IMR-90 (cell line): ENCODE results near the gene DMXL1. TPM values are rescaled to one million over a fixed set of nuclear protein-coding genes. Genes with fewer than 3 reads are reported as not detected.

Source experiments
- ATAC-seq: fragments of 200-7000 bp; cut with Tn5 transposase; 2 replicates; pipeline ENCODE4 v1.9.1; 2020; ENCODE audit warnings: low read depth, mild to moderate bottlenecking, moderate library complexity
- BruUV-seq: library from RNA; stranded (reverse); fragments of 400-500 nt; replicated peaks from 2 replicates; lab custom pipeline; 2021; lab: Mats Ljungman, UMichigan
- CTCF ChIA-PET: fragments of 300-600 bp; formaldehyde crosslinking; extraction: SDS; loops from one replicate; lab custom pipeline; 2021; ENCODE audit warnings: antibody characterized with exemption; lab: Yijun Ruan, JAX
- POLR2A ChIA-PET: fragments of 300-600 bp; sonication (Branson Sonifier 250); formaldehyde crosslinking; loops from one replicate; lab custom pipeline; 2022; ENCODE audit warnings: antibody characterized with exemption; ENCODE audit not compliant: unreplicated experiment; lab: Charles Lee
- DNase-seq: peaks from one replicate; pipeline ENCODE4 v3.0.0; 2013
- H2AFZ ChIP-seq: replicated peaks from 2 replicates; pipeline ENCODE3; 2013; ENCODE audit warnings: low read length, mild to moderate bottlenecking; ENCODE audit not compliant: poor library complexity
- H2AK5ac ChIP-seq: 2 replicates; pipeline ENCODE4 v1.6.1; 2013; ENCODE audit warnings: low read depth, low read length, inconsistent platforms
- H2AK9ac ChIP-seq: replicated peaks from 2 replicates; pipeline ENCODE3; 2013; ENCODE audit warnings: mild to moderate bottlenecking, low read depth, low read length, moderate library complexity; ENCODE audit not compliant: poor library complexity
- H2BK120ac ChIP-seq: 2 replicates; pipeline ENCODE4 v1.6.1; 2013; ENCODE audit warnings: low read depth, low read length, inconsistent platforms
- H2BK15ac ChIP-seq: 3 replicates; pipeline ENCODE4 v1.6.1; 2013; ENCODE audit warnings: low read depth, low read length, inconsistent platforms
- H2BK20ac ChIP-seq: 2 replicates; pipeline ENCODE4 v1.6.1; 2013; ENCODE audit warnings: low read depth, mild to moderate bottlenecking, inconsistent platforms, low read length, moderate library complexity
- H2BK5ac ChIP-seq: 2 replicates; pipeline ENCODE4 v1.6.1; 2013; ENCODE audit warnings: mild to moderate bottlenecking, low read depth, low read length, inconsistent platforms; ENCODE audit not compliant: poor library complexity, severe bottlenecking
- H3K14ac ChIP-seq: replicated peaks from 2 replicates; pipeline ENCODE4 v1.6.1; 2013; ENCODE audit warnings: low read depth, low read length, inconsistent platforms
- H3K18ac ChIP-seq: 2 replicates; pipeline ENCODE4 v1.6.1; 2013; ENCODE audit warnings: low read depth, low read length, control low read depth
- H3K23ac ChIP-seq: 2 replicates; pipeline ENCODE4 v1.6.1; 2013; ENCODE audit warnings: low read depth, low read length, inconsistent platforms
- H3K27ac ChIP-seq: 2 replicates; pipeline ENCODE4 v1.5.1; 2013; ENCODE audit warnings: mild to moderate bottlenecking, control low read depth, low read length; ENCODE audit not compliant: insufficient read depth
- H3K27me3 ChIP-seq: 2 replicates; pipeline ENCODE4 v1.6.1; 2013; ENCODE audit warnings: low read length; ENCODE audit not compliant: control insufficient read depth, insufficient read depth
- H3K36me3 ChIP-seq: 2 replicates; pipeline ENCODE4 v1.6.1; 2013; ENCODE audit warnings: low read length, mixed read lengths; ENCODE audit not compliant: control insufficient read depth, insufficient read depth
- H3K4ac ChIP-seq: 2 replicates; pipeline ENCODE4 v1.6.1; 2013; ENCODE audit warnings: low read depth, low read length, inconsistent platforms
- H3K4me1 ChIP-seq: 2 replicates; pipeline ENCODE4 v1.6.1; 2013; ENCODE audit warnings: low read length, mixed read lengths; ENCODE audit not compliant: control insufficient read depth, insufficient read depth
- H3K4me2 ChIP-seq: 2 replicates; pipeline ENCODE4 v1.6.1; 2013; ENCODE audit warnings: low read depth, mild to moderate bottlenecking, control low read depth, low read length, moderate library complexity
- H3K4me3 ChIP-seq: 2 replicates; pipeline ENCODE4 v1.5.1; 2013; ENCODE audit warnings: low read depth, mild to moderate bottlenecking, control low read depth, low read length, moderate library complexity; ENCODE audit not compliant: insufficient read depth
- H3K56ac ChIP-seq: 2 replicates; pipeline ENCODE4 v1.6.1; 2013; ENCODE audit warnings: low read length, inconsistent platforms; ENCODE audit not compliant: insufficient read depth; ENCODE audit errors: extremely low read depth
- H3K79me1 ChIP-seq, 2 experiments: 2 replicates each; pipeline ENCODE4 v1.6.1; 2013; ENCODE audit warnings: low read length in 2 of 2, inconsistent platforms in 1 of 2, low read depth in 1 of 2
- H3K9ac ChIP-seq: 2 replicates; pipeline ENCODE4 v1.6.1; 2013; ENCODE audit warnings: low read depth, low read length, control low read depth
- H3K9me1 ChIP-seq: 2 replicates; pipeline ENCODE4 v1.6.1; 2013; ENCODE audit warnings: low read length, inconsistent platforms; ENCODE audit not compliant: insufficient read depth
- H3K9me3 ChIP-seq: 2 replicates; pipeline ENCODE4 v1.6.1; 2013; ENCODE audit warnings: low read length; ENCODE audit not compliant: control insufficient read depth, insufficient read depth
- H4K20me1 ChIP-seq: 2 replicates; pipeline ENCODE4 v1.6.1; 2013; ENCODE audit warnings: low read length, inconsistent platforms; ENCODE audit not compliant: insufficient read depth
- H4K5ac ChIP-seq: 2 replicates; pipeline ENCODE4 v1.6.1; 2013; ENCODE audit warnings: mild to moderate bottlenecking, low read depth, low read length, control low read depth
- H4K8ac ChIP-seq, 2 experiments: 2 replicates each; pipeline ENCODE4 v1.6.1; 2013; ENCODE audit warnings: low read depth in 2 of 2, low read length in 2 of 2, control low read depth in 1 of 2, inconsistent platforms in 1 of 2
- H4K91ac ChIP-seq: 2 replicates; pipeline ENCODE4 v1.6.1; 2013; ENCODE audit warnings: low read depth, low read length, inconsistent platforms; ENCODE audit not compliant: insufficient read depth
- CTCF ChIP-seq: conservative IDR thresholded peaks from 2 replicates; pipeline ENCODE4 v1.5.1; 2012; ENCODE audit warnings: mild to moderate bottlenecking, low read depth, low read length, improper control_type of control experiment
- MAZ ChIP-seq: IDR thresholded peaks from 2 replicates; pipeline ENCODE4 v1.6.1; 2012; ENCODE audit warnings: low read depth, mild to moderate bottlenecking, low read length, improper control_type of control experiment, moderate library complexity, borderline replicate concordance
- MXI1 ChIP-seq: IDR thresholded peaks from 2 replicates; pipeline ENCODE4 v1.6.1; 2012; ENCODE audit warnings: low read depth, mild to moderate bottlenecking, low read length, moderate library complexity, borderline replicate concordance
- POLR2A ChIP-seq: IDR thresholded peaks from 2 replicates; pipeline ENCODE4 v1.6.1; 2012; ENCODE audit warnings: mild to moderate bottlenecking, low read depth, low read length
- RAD21 ChIP-seq: IDR thresholded peaks from 2 replicates; pipeline ENCODE4 v1.6.1; 2012; ENCODE audit warnings: low read length, improper control_type of control experiment
- RFX5 ChIP-seq: IDR thresholded peaks from 2 replicates; pipeline ENCODE4 v1.8.0; 2012; ENCODE audit warnings: low read depth, mild to moderate bottlenecking, low read length, moderate library complexity
- WGBS, 2 experiments: methylation state at CpG; one replicate each; pipeline versions ENCODE4 v1.1.5 to v1.1.7; 2013; ENCODE audit warnings: missing lambda C conversion rate in 2 of 2; ENCODE audit not compliant: insufficient read length in 1 of 2; ENCODE audit errors: extremely low coverage in 2 of 2; 5-methylcytosine and 5-hydroxymethylcytosine counted together
- dilution Hi-C: fragments of 300-500 bp; cut with HindIII; formaldehyde crosslinking; loops from one replicate; pipeline ENCODE4 v1.14.3; 2018; ENCODE audit warnings: low sequenced_read_pairs; ENCODE audit not compliant: unreplicated experiment
- in situ Hi-C: fragments of 300-500 bp; cut with MboI; formaldehyde crosslinking; loops from 3 replicates; pipeline ENCODE4 v1.14.3; 2019; ENCODE audit warnings: low sequenced_read_pairs, inconsistent platforms, mixed read lengths
- intact Hi-C: fragments of 100-400 bp; cut with micrococcal nuclease; formaldehyde crosslinking; loops from 2 replicates; pipeline ENCODE4 v1.10.0; 2022
- polyA plus RNA-seq, 3 experiments: library from polyadenylated mRNA; depleted of rRNA; stranded (reverse); fragments of >200 nt; gene quantifications; 2 replicates each; pipeline ENCODE4 v1.2.3, GENCODE V29; 2012; ENCODE audit warnings: low replicate concordance in 1 of 3
- total RNA-seq: library from RNA; depleted of rRNA; stranded (reverse); fragments of >200 nt; gene quantifications from 2 replicates; pipeline ENCODE4 v1.2.3, GENCODE V29; 2012

DMXL1 gene
- total and polyA plus RNA-seq, 2 of the 4 experiments (the other 2 are of a cell fraction), result 8.1 to 21.5 TPM

- Histone ChIP-seq H3K4me3 (no peak overlapping the region), H3K9ac (no peak overlapping the region), H3K18ac (no peak overlapping the region), H3K56ac (no peak overlapping the region), H4K5ac (no peak overlapping the region), H2AFZ (no peak overlapping the region), H2BK120ac (no peak overlapping the region), H3K9me3 (no peaks in the 10 kb centered on the region), H3K4ac (no peak overlapping the region), H2BK15ac (no peak overlapping the region), H4K8ac (no peak overlapping the region), H3K27ac (no peak overlapping the region), H3K9me1 (no peaks in the 10 kb centered on the region), H3K23ac (no peak overlapping the region), H4K20me1 (no peaks in the 10 kb centered on the region), H3K79me1 (peaks cover 19 to 21% of the 10 kb centered on the region in 2 experiments), H3K4me2 (no peak overlapping the region), H3K4me1 (peaks cover 2% of the 10 kb centered on the region; the same call in 1 of the 2 replicates), H2AK9ac (no peak overlapping the region), H2BK20ac (no peak overlapping the region), H2BK5ac (no peak overlapping the region), H3K27me3 (no peaks in the 10 kb centered on the region), H4K91ac (no peak overlapping the region), H2AK5ac (no peak overlapping the region), H3K14ac (no peak overlapping the region), H3K36me3 (0 out of 2 replicates have a peak, but pooled peaks cover 2% of the 10 kb centered on the region)
- TF ChIP-seq CTCF (no peak), RFX5 (no peak), POLR2A (no peak), MXI1 (no peak), MAZ (no peak), RAD21 (no peak)
- DNase-seq (no peak), ATAC-seq (no peak)
- POLR2A ChIA-PET, result no interaction called here
- no CpG with 5 or more reads among the region's 3 CpGs for WGBS, 2 experiments
- intact Hi-C loops (no loop called here), dilution Hi-C loops (no loop called here), in situ Hi-C loops (no loop called here)
- CTCF ChIA-PET, result interaction anchor here (0.6 to 0.7 kb wide), 2 partner anchors 8 to 9 kb away, joined by 3 read pairs; no protein-coding TSS in a partner anchor
- BruUV-seq, result no TSS peak
Observed at GRCh38 chr5:119280380-119280779, 209.5 kb downstream of the DMXL1 start.
